Astrocyte (in vitro differentiated cells and primary cell): ENCODE results near the gene SMC6. TPM values are rescaled to one million over a fixed set of nuclear protein-coding genes. Genes with fewer than 3 reads are reported as not detected.

ENCODE experiments used
- DNase-seq: peaks from one replicate; pipeline ENCODE4 v3.0.0-alpha.2; 2010; ENCODE audit warnings: low read depth
- FAIRE-seq: peaks from 2 replicates; lab custom pipeline; 2011; peaks lifted over from hg19 to GRCh38; lab: Jason Lieb, UNC
- H2AFZ ChIP-seq: 2 replicates; pipeline ENCODE4 v1.6.0; 2012; ENCODE audit warnings: low read depth, low read length, inconsistent platforms
- H3K27ac ChIP-seq: 2 replicates; pipeline ENCODE4 v1.5.1; 2011; ENCODE audit warnings: low read depth, low read length, inconsistent platforms
- H3K27me3 ChIP-seq: 2 replicates; pipeline ENCODE4 v1.6.0; 2011; ENCODE audit warnings: low read length, inconsistent platforms; ENCODE audit not compliant: insufficient read depth
- H3K36me3 ChIP-seq: 2 replicates; pipeline ENCODE4 v1.5.1; 2011; ENCODE audit warnings: low read length, inconsistent platforms; ENCODE audit not compliant: insufficient read depth
- H3K4me1 ChIP-seq: 2 replicates; pipeline ENCODE4 v1.5.1; 2011; ENCODE audit warnings: low read length, inconsistent platforms; ENCODE audit not compliant: insufficient read depth
- H3K4me2 ChIP-seq: 2 replicates; pipeline ENCODE4 v1.6.0; 2012; ENCODE audit warnings: low read length, inconsistent platforms
- H3K4me3 ChIP-seq: 2 replicates; pipeline ENCODE4 v1.5.1; 2011; ENCODE audit warnings: low read depth, mild to moderate bottlenecking, low read length, inconsistent platforms; ENCODE audit not compliant: insufficient read depth
- H3K79me2 ChIP-seq: 2 replicates; pipeline ENCODE4 v1.6.0; 2012; ENCODE audit warnings: mild to moderate bottlenecking, low read length, inconsistent platforms; ENCODE audit not compliant: insufficient read depth
- H3K9ac ChIP-seq: 2 replicates; pipeline ENCODE4 v1.6.0; 2012; ENCODE audit warnings: mild to moderate bottlenecking, low read length, inconsistent platforms
- H3K9me3 ChIP-seq: 2 replicates; pipeline ENCODE4 v1.5.1; 2012; ENCODE audit warnings: low read depth, mild to moderate bottlenecking, low read length, inconsistent platforms; ENCODE audit not compliant: insufficient read depth
- H4K20me1 ChIP-seq: 2 replicates; pipeline ENCODE4 v1.6.0; 2012; ENCODE audit warnings: low read length, inconsistent platforms; ENCODE audit not compliant: insufficient read depth
- H3K27ac Mint-ChIP-seq: one replicate; pipeline ENCODE4 v1.8.0; 2021; ENCODE audit warnings: mild to moderate bottlenecking, mixed read lengths; ENCODE audit not compliant: unreplicated experiment
- H3K27me3 Mint-ChIP-seq: one replicate; pipeline ENCODE4 v1.8.0; 2021; ENCODE audit warnings: low read depth, mixed read lengths; ENCODE audit not compliant: unreplicated experiment
- H3K36me3 Mint-ChIP-seq: one replicate; pipeline ENCODE4 v1.8.0; 2021; ENCODE audit warnings: low read depth, mixed read lengths; ENCODE audit not compliant: unreplicated experiment
- H3K4me1 Mint-ChIP-seq: one replicate; pipeline ENCODE4 v1.8.0; 2021; ENCODE audit warnings: low read depth, mixed read lengths; ENCODE audit not compliant: unreplicated experiment
- H3K4me3 Mint-ChIP-seq: one replicate; pipeline ENCODE4 v1.8.0; 2021; ENCODE audit warnings: mild to moderate bottlenecking, moderate library complexity, mixed read lengths; ENCODE audit not compliant: unreplicated experiment
- H3K9me3 Mint-ChIP-seq: one replicate; pipeline ENCODE4 v1.8.0; 2021; ENCODE audit warnings: mild to moderate bottlenecking, mixed read lengths; ENCODE audit not compliant: unreplicated experiment
- EZH2 ChIP-seq: IDR thresholded peaks from 2 replicates; pipeline ENCODE4 v1.6.1; 2012; ENCODE audit warnings: mild to moderate bottlenecking, low read length, inconsistent platforms; ENCODE audit not compliant: insufficient read depth
- total RNA-seq: library from RNA; stranded (reverse); gene quantifications from 2 replicates; pipeline ENCODE4 v1.2.1, GENCODE V29; 2021
- TF ChIP-seq, protein P1 (sequence below): IDR thresholded peaks from 2 replicates; pipeline ENCODE4 v1.5.1; 2011; ENCODE audit warnings: low read depth, mild to moderate bottlenecking, inconsistent platforms, low read length, moderate library complexity; ENCODE audit not compliant: insufficient read depth

Gene SMC6
- total RNA-seq, 1 donor from 2014 or later, result 20.1 TPM

DNA sequence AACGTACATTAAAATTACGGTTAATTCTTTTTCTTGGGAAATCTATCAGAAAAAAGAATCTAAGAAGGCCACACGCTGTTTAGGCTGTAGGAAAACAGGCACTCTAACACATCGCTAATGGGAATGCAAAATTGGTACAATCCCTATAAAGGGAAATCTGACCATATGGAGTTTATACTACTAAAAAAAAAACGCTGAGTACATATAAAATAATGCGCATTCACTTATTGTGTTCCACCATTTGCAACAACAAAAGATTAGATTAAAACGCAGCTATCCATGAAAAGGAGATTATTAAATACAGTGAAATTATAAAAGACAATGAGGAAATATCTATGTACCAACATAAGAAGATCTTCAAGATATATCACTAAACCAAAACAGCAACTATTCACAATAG, 62.8 kb downstream of the SMC6 start:
- FAIRE-seq (no peak), DNase-seq (no peak)
- H3K4me3 ChIP-seq, result no peak overlapping the region
- H3K4me1 ChIP-seq, result no peaks in the 10 kb centered on the region
- TF ChIP-seq EZH2, result no peak
- TF ChIP-seq, protein P1, sequence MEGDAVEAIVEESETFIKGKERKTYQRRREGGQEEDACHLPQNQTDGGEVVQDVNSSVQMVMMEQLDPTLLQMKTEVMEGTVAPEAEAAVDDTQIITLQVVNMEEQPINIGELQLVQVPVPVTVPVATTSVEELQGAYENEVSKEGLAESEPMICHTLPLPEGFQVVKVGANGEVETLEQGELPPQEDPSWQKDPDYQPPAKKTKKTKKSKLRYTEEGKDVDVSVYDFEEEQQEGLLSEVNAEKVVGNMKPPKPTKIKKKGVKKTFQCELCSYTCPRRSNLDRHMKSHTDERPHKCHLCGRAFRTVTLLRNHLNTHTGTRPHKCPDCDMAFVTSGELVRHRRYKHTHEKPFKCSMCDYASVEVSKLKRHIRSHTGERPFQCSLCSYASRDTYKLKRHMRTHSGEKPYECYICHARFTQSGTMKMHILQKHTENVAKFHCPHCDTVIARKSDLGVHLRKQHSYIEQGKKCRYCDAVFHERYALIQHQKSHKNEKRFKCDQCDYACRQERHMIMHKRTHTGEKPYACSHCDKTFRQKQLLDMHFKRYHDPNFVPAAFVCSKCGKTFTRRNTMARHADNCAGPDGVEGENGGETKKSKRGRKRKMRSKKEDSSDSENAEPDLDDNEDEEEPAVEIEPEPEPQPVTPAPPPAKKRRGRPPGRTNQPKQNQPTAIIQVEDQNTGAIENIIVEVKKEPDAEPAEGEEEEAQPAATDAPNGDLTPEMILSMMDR, result no peak
- H3K27ac ChIP-seq, result no peak overlapping the region
- H3K27me3 Mint-ChIP-seq, result no peaks in the 10 kb centered on the region
- no peak overlapping the region for H2AFZ ChIP-seq
- no peak overlapping the region for H3K4me2 ChIP-seq
- H3K36me3 Mint-ChIP-seq, result peaks cover 15% of the 10 kb centered on the region
- H3K36me3 ChIP-seq, result peaks cover 31% of the 10 kb centered on the region
- H3K79me2 ChIP-seq, result no peaks in the 10 kb centered on the region
- H3K4me1 Mint-ChIP-seq, result no peaks in the 10 kb centered on the region
- H3K9me3 Mint-ChIP-seq, result no peaks in the 10 kb centered on the region
- no peaks in the 10 kb centered on the region for H3K9me3 ChIP-seq
- H3K27ac Mint-ChIP-seq, result no peak overlapping the region
- no peaks in the 10 kb centered on the region for H4K20me1 ChIP-seq
- no peak overlapping the region for H3K4me3 Mint-ChIP-seq
- no peak overlapping the region for H3K9ac ChIP-seq
- no peaks in the 10 kb centered on the region for H3K27me3 ChIP-seq

DNA sequence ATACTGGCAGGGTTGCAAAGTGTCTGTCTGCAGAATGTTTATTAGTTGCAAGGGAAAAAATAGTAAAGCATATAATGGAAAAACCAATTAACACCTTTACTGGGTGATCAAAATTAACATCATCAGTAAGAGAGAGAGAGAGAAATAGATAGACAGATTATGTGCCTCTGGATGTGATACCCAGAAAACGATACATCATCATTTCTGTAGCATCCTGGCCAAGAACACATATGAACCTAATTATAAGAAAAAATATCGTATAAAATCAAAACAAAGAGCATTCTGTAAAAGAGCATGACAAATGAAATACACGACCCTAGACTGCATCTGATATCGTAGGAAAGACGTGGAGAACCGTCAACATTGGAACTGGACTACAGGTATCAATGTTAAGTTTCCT, 64.6 kb downstream of the SMC6 start:
- no peak overlapping the region for H3K27ac ChIP-seq
- H3K27me3 ChIP-seq, result no peaks in the 10 kb centered on the region
- no peak overlapping the region for H3K4me3 ChIP-seq
- H3K4me1 ChIP-seq, result no peaks in the 10 kb centered on the region
- no peaks in the 10 kb centered on the region for H3K79me2 ChIP-seq
- H3K9ac ChIP-seq, result no peak overlapping the region
- Mint-ChIP-seq H3K36me3 (peaks cover 11% of the 10 kb centered on the region), H3K4me3 (no peak overlapping the region), H3K27me3 (no peaks in the 10 kb centered on the region), H3K27ac (no peak overlapping the region), H3K9me3 (no peaks in the 10 kb centered on the region), H3K4me1 (no peaks in the 10 kb centered on the region)
- no peak for TF ChIP-seq EZH2
- TF ChIP-seq, protein P1, result no peak
- no peak for DNase-seq
- H2AFZ ChIP-seq, result no peak overlapping the region
- peaks cover 23% of the 10 kb centered on the region for H3K36me3 ChIP-seq
- no peaks in the 10 kb centered on the region for H4K20me1 ChIP-seq
- H3K9me3 ChIP-seq, result no peaks in the 10 kb centered on the region
- no peak for FAIRE-seq
- no peak overlapping the region for H3K4me2 ChIP-seq

DNA sequence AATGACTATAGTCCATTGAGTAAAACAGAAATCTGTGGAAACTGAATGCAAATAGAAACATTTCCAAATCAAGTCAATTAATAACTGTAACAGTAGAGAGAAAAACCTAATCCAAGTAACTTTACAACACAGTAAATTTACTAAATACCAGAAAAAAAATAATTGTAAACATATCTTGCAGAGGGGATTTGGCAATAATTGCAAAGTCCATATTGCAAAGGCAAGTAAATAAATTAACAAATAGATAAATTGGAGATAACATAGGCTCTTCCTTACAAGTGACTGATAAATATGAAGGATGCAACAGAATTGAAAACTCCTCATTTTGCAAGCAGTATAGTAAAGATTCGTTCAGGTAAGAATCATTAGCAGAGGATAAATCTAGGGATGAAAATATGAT, 65.0 kb downstream of the SMC6 start:
- Mint-ChIP-seq H3K36me3 (peaks cover 7% of the 10 kb centered on the region), H3K4me1 (no peaks in the 10 kb centered on the region), H3K4me3 (no peak overlapping the region), H3K9me3 (no peaks in the 10 kb centered on the region), H3K27me3 (no peaks in the 10 kb centered on the region), H3K27ac (no peak overlapping the region)
- Histone ChIP-seq H3K79me2 (no peaks in the 10 kb centered on the region), H3K9me3 (no peaks in the 10 kb centered on the region), H3K4me2 (no peak overlapping the region), H2AFZ (no peak overlapping the region), H3K36me3 (peaks cover 19% of the 10 kb centered on the region), H4K20me1 (no peaks in the 10 kb centered on the region), H3K9ac (no peak overlapping the region), H3K27ac (no peak overlapping the region), H3K4me3 (no peak overlapping the region), H3K4me1 (no peaks in the 10 kb centered on the region), H3K27me3 (no peaks in the 10 kb centered on the region)
- FAIRE-seq, result no peak
- TF ChIP-seq, protein P1, result no peak
- no peak for TF ChIP-seq EZH2
- DNase-seq, result no peak
